Measurements from ENCODE around the gene KDSR. TPM values are rescaled to one million over a fixed set of nuclear protein-coding genes. Genes with fewer than 3 reads are reported as not detected.

KDSR gene
- total RNA-seq: 33.3 and 39.5 TPM in 2 replicates

GRCh38 chr18:63367053-63367953, at the start of gene KDSR:
Gene KDSR (minus strand): TSS chr18:63367206. CDS start chr18:63367118, 88 bp downstream.

GRCh38 chr18:63319383-63320122, 47.5 kb downstream of the KDSR start, which contains the start of gene BCL2:
Gene BCL2 (minus strand): TSS chr18:63319769.

Other genes with a start within 250 kb of the KDSR start
- gene BCL2, start 47.4 kb downstream of the KDSR start, total RNA-seq: 1.8 and 3.7 TPM in 2 replicates
- 47.4 and 47.5 TPM in 2 replicates for gene VPS4B, start 55.3 kb upstream of the KDSR start, total RNA-seq
- gene SERPINB5, start 109.8 kb upstream of the KDSR start, total RNA-seq: 0.65 and 1.1 TPM in 2 replicates
- 0.32 TPM in 1 of 2 replicates, not detected in the other for gene SERPINB12, start 175.2 kb upstream of the KDSR start, total RNA-seq
- gene SERPINB13, start 220.1 kb upstream of the KDSR start, total RNA-seq: not detected in 2 replicates